SK-N-MC (cell line): ENCODE measurements around the gene LRRC52.

Source experiments
- EZH2 ChIP-seq: fragments of 200-600 bp; sonication (generic); IDR thresholded peaks from one replicate; pipeline ENCODE4 v1.6.1; 2017; ENCODE audit warnings: antibody characterized with exemption
- FOXP2 ChIP-seq: optimal IDR thresholded peaks from 2 replicates; pipeline ENCODE3; 2011; ENCODE audit warnings: mild to moderate bottlenecking, moderate library complexity; ENCODE audit not compliant: insufficient read depth; ENCODE audit errors: extremely low read length, control extremely low read depth
- POLR2AphosphoS5 ChIP-seq: IDR thresholded peaks from 2 replicates; pipeline ENCODE4 v1.6.1; 2012; ENCODE audit warnings: mild to moderate bottlenecking, low read depth, low read length, borderline replicate concordance

DNA sequence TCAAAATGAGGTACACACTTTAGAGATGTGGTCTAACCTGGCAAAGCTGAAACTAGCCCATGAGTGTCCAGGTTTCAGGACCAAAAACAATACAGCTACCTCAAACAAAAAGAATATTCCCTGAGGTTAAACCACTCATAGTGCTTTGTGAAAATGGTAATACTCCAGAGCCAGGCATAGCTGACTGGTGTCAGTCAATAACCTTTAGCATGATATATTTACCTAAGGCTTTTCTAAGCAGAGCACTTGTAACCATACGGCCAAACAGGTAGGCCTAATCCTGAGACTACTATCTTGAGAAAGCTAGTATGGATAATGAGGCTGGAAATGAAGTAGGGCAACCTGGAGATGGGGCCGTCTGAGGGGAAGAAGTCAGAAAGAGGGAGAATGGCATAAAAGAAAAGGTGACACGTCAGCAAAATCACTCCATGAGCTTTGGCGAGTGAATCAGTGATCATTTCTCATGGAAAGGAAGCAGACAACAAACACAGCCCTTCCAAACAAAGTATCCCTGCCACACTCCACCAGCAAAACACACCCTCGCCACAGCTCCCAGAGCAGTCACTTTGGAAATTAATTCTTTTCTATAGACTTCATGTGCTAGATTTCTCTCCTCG is 1.7 kb upstream of the LRRC52 start:
- TF ChIP-seq POLR2AphosphoS5: no peak
- no peak for TF ChIP-seq EZH2
- TF ChIP-seq FOXP2: no peak
